ENCODE measurements around the gene DOK5. TPM values are rescaled to one million over a fixed set of nuclear protein-coding genes. Genes with fewer than 3 reads are reported as not detected.

The DOK5 gene
- total and polyA plus RNA-seq, 10 of the 15 experiments (the other 5 are each of a cell fraction or from before 2014, with no cell fraction given), result 0.03 TPM; not detected in 9

DNA sequence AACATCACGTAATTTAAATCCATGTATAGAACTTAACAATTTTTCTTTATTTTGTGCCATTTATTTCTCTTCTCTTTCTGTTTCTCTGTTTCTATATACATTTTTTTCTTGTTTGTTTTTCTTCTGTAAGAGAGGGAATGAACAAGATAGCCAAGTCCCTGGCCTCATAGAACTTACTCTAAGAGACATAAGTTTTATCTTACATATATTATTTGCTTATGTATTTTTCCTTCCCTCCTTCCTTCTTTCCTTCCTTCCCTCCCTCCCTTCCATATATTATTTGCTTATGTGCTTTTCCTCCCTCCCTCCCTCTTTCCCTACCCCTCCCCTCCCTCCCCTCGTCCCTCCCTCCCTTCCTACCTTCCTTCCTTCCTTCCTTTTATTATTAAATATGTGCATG, 13.0 kb downstream of the DOK5 start (continued):
- TF ChIP-seq MYB (IDR thresholded peaks at IDR 0.05; ENCODE audit: borderline replicate concordance, low read depth, low read length) (no peak), GABPA (IDR thresholded peaks at IDR 0.05; ENCODE audit: low read depth) (no peak), TCF7 (IDR thresholded peaks at IDR 0.05; ENCODE audit: borderline replicate concordance) (no peak), PAX8 (IDR thresholded peaks at IDR 0.05) (no peak), EP300 (IDR thresholded peaks at IDR 0.05; ENCODE audit: borderline replicate concordance in 1 of 2, control insufficient read depth in 1 of 2, low read depth in 2 of 2, low read length in 2 of 2) (no peak), SREBF2 (IDR thresholded peaks at IDR 0.05; ENCODE audit: low read length) (no peak), ZBED1 (IDR thresholded peaks at IDR 0.05; ENCODE audit: borderline replicate concordance) (no peak), ELK1 (IDR thresholded peaks at IDR 0.05; ENCODE audit: low read depth, low read length) (no peak), DPF2 (IDR thresholded peaks at IDR 0.05) (no peak), SMAD1 (IDR thresholded peaks at IDR 0.05; ENCODE audit: low read depth, partially characterized antibody) (no peak), RFX5 (IDR thresholded peaks at IDR 0.05; ENCODE audit: low read depth, low read length) (no peak), NRF1 (conservative IDR thresholded peaks at IDR 0.05; ENCODE audit: low read depth, low read length) (no peak)
- TF ChIP-seq, protein P1, sequence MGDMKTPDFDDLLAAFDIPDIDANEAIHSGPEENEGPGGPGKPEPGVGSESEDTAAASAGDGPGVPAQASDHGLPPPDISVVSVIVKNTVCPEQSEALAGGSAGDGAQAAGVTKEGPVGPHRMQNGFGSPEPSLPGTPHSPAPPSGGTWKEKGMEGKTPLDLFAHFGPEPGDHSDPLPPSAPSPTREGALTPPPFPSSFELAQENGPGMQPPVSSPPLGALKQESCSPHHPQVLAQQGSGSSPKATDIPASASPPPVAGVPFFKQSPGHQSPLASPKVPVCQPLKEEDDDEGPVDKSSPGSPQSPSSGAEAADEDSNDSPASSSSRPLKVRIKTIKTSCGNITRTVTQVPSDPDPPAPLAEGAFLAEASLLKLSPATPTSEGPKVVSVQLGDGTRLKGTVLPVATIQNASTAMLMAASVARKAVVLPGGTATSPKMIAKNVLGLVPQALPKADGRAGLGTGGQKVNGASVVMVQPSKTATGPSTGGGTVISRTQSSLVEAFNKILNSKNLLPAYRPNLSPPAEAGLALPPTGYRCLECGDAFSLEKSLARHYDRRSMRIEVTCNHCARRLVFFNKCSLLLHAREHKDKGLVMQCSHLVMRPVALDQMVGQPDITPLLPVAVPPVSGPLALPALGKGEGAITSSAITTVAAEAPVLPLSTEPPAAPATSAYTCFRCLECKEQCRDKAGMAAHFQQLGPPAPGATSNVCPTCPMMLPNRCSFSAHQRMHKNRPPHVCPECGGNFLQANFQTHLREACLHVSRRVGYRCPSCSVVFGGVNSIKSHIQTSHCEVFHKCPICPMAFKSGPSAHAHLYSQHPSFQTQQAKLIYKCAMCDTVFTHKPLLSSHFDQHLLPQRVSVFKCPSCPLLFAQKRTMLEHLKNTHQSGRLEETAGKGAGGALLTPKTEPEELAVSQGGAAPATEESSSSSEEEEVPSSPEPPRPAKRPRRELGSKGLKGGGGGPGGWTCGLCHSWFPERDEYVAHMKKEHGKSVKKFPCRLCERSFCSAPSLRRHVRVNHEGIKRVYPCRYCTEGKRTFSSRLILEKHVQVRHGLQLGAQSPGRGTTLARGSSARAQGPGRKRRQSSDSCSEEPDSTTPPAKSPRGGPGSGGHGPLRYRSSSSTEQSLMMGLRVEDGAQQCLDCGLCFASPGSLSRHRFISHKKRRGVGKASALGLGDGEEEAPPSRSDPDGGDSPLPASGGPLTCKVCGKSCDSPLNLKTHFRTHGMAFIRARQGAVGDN (IDR thresholded peaks at IDR 0.05), result no peak
